GM15510 (cell line): ENCODE data around the gene COLEC12.

Experiments
- POLR2A ChIP-seq: IDR thresholded peaks from 3 replicates; pipeline ENCODE4 v1.6.1; 2011; ENCODE audit warnings: borderline replicate concordance; ENCODE audit not compliant: insufficient read length; ENCODE audit errors: extremely low read depth

The COLEC12 gene

DNA sequence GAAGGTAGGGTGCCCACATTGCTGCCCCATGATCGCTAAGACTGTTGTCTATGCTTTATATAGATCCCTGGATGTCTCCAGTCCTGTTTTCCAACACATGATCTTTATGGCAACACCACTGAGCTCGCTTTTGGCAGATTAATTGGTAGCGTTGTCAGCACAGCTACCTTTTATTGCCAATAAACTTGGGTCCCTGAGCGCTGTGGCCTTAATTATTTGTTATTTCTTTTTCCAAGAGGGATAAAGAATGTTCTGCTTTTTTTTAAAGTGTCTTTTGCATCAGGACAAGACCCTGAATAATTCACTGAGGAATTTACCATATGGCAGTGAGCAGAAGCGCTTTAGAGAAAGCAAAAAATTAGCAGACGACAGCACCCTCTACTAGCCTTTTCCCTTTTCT lies 113.5 kb downstream of the COLEC12 start:
- TF ChIP-seq POLR2A: no peak

- TF ChIP-seq POLR2A: no peak
Observed at GRCh38 chr18:384897-385296, 115.6 kb downstream of the COLEC12 start.

DNA sequence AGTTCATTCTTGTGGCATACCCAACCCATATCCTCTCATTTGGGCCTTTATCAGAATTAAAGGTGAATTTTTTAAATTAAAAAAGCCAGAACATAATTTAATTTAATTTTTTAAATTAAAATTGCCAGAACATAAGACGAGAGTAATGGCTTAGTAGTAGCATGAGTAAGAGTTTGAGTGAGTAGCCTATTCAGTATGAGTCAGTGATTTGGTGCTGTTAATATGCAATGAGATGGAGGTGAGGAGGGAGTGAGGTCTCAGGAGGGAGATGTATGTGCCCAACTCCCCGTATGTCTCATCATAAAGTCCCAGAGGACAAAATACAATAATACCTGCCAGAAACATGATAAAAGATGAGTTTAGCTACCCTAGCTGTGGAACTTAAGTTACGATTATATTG lies 117.4 kb downstream of the COLEC12 start:
- no peak for TF ChIP-seq POLR2A

DNA sequence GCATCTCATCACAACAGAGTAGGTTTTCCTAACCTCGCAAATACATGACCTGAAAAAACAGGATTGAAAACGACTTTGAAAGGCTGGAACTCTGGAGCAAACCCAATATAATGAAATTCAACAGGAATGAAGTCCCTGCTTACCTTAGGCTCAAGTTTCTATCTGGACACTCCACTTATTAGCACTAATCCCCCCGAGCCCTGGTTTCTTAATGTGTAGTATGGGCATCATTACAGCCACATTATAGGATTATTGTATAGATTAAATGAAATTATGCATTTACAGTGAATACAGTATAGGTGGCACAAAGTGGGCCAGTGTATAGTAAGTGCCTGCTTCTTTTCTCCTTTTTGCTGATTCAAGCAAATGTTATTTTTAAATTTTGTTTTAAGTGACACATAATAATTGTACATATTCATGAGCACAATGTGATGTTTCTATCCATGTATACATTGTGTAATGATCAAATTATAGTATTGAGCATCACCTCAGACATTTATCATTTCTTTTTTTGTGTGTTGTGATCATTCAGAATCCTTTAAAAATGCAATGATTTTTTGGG lies 118.0 kb downstream of the COLEC12 start:
- no peak for TF ChIP-seq POLR2A

DNA sequence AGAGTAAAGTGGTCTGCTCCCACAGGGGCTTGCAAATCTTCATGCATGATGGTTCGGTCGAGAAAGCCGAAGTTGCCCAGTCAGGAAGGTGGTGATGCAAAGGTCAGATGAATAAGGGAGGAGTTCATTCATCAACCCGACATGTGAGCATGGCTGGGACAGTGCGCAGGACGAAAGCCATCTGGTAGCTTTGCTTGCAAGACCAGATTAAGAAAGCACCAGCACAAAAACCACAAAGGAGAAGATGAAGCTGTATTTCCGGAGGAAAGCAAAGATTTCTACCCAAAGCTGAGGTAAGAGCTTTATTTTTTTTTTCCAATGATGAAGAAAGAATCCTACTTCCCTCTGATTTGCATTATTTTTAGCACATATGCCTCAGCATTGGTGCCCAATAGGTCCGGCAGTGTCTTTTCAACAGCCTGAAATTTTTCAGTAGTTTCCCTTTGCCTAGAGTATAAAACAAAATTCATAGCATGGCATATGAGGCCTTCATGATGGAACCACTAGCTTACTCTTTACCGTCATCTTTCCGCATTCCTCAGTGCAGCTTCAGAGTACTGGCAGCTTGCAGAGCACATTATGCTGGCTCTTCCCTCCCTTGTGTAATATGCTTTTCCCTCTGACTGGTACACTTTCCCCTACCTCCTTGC lies 120.7 kb downstream of the COLEC12 start:
- TF ChIP-seq POLR2A: no peak

DNA sequence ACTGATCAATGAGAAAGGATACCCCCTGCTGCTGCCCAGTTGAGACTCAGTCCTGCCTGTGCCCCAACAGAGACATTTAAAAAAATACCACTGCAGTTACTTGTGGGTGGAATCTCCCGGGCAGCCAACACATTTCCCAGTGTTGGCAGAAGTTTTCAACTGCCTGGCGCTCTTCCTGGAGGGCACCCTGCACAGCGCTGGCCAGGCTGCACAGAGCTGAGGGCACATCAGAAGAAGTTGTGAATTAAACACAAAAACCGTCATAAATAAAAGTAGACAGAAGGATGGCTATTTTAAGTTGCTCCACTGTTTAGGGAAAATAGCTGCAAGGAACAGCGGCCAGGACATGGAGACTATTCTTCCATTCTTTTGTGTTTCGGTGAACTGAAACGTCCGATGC lies 122.4 kb downstream of the COLEC12 start:
- TF ChIP-seq POLR2A: no peak

- TF ChIP-seq POLR2A: no peak
Observed at GRCh38 chr18:377088-377487, 123.4 kb downstream of the COLEC12 start.

- no peak for TF ChIP-seq POLR2A
Observed at GRCh38 chr18:376311-376710, 124.2 kb downstream of the COLEC12 start.

- TF ChIP-seq POLR2A: no peak
Observed at GRCh38 chr18:374721-375168, 125.8 kb downstream of the COLEC12 start.

DNA sequence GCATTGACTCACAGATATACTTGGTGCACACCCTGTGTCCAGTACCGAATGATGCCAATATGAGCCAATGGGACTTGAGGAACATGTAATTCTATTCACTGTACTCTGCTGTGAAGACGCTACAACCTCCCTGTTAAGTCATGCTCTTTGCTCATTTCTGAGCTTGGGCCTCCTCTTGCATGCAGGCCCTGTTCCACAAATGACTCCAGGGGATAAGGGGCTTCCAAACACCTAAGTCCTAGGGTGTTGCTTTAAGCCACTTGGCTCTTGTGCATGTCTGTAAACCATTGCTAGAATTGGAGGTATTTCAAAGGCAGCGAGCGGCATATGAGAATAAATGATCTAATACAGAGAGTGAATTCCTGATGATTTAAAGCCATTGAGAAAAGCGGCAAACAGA lies 126.7 kb downstream of the COLEC12 start:
- TF ChIP-seq POLR2A: no peak

DNA sequence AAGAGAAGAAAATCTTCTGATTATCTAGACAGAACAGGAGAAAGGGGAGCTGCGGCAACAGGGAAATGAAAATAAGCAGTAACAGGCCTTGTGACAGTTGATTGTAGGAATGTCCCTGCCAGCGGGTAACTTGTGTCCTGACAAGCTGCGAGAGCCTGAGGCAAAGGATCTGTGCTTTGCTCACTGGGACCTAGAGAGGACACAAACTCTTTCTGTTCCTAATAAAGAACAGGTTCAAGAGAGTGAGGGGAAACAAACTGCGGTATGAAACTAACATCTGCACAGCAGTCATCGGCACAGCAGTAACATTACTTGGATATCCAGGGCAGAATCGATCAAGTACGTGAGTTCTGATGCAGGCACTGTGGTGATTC lies 128.9 kb downstream of the COLEC12 start:
- TF ChIP-seq POLR2A: no peak

DNA sequence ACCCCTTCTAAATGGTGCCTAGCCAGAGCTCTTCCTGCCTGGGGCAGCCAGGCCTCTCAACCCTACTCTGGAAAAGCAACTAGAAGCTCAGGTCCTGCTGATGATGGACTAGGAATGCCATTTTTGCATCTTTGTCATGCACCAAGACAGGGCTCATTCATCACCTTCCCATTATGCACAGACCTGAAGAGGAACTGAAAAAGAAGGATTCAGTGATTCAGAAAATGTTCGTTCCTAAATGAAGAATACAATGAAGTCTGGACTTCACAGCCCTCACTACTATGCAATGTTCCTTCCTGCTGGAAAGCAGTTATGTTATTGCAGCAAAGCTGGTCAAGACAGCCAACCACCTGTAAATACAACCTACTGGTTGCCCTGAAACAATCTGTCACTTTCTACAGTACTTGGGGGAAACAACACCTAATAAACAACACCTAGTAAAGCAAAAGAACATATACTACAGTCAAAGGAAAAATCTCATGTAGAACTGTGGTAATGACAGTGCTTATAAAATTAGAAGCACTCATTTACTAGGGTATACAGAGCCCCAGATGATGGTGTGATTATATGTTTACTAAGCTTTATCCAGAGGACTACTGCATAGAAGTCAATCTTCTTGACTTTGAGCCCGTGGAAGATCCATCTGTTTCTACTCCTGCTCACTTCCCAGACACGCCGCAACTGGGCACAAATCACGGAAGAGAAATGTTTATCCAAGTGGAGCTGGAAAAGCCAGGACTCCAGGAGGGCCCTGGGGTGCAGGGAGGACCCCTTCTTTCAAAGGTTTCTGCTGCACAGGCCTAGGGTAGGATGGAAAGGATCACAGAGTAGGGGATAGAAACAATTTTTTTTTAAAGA lies 129.5 kb downstream of the COLEC12 start:
- TF ChIP-seq POLR2A: no peak

DNA sequence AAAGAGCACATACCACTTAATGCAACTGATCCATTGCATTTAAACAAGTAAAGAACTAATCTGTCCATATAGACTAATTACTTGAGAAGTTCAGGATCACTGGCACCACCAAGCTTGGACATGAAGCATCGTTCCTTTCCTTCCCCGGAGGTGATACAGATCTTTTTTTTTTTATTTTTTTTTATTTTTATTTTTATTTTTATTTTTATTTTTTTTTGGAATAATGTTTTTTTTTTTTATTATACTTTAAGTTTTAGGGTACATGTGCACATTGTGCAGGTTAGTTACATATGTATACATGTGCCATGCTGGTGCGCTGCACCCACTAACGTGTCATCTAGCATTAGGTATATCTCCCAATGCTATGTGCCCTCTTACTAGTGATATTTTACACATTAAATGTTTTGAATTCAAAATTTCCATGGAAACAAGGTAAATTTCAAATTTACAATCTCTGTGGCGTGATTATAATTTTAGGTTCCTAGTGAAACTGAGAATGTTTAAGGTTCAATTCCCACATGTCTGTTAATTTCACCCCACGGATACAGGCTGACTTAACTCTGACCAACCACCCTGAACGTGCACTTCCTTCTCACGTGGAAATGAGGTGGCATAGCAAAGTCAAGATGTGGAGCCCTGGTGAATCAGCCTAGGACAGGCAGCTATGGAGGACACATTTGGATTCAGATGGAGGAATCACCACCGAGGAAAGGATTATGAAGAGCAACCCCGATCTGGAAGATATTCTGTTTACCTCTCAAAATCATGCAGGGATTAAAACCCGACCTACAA lies 131.1 kb downstream of the COLEC12 start:
- TF ChIP-seq POLR2A: no peak

- TF ChIP-seq POLR2A: no peak
Observed at GRCh38 chr18:366466-367061, 133.9 kb downstream of the COLEC12 start.

DNA sequence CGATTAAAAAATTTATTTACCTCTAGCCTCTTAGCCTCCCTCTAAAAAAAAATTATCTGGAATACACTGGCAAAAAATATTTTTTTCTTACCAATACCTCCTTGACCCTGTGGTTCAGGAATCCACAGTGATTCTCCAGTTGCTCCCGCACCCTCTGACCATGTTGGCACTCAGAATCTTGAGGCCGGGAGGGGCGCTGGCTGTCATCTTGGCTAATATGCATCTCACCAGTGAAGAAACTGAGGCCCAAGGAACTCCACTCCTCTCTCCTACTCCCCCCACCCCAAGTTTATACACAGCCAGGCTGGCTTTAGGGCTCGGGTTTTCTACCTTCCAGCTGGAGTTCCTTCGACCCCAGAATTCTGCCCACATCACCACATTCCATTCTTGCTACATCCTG lies 134.8 kb downstream of the COLEC12 start:
- TF ChIP-seq POLR2A: no peak

GRCh38 chr18:364256-364826 lies 136.2 kb downstream of the COLEC12 start:
- no peak for TF ChIP-seq POLR2A
